ENCODE results near the gene CMTM7. TPM values are rescaled to one million over a fixed set of nuclear protein-coding genes. Genes with fewer than 3 reads are reported as not detected.
"Not testable (repeated sequence)": the region's sequence is repeated elsewhere in the genome, so short reads cannot be mapped to it uniquely, and the experiment has no call there.

The CMTM7 gene
- total RNA-seq, 4 donors from 2014 or later = 14.8 to 24.7 (median 22.0) TPM

- not testable (repeated sequence) for H3K36me3 ChIP-seq; H3K9me3 ChIP-seq; H3K4me3 ChIP-seq (replicated peaks in 1 of 3); DNase-seq; H3K27ac ChIP-seq; H3K27me3 ChIP-seq
- WGBS, 2 donors = 95 to 99% methylated on average over 7 of the region's 7 CpGs
- intact Hi-C loops (cut with DNase I) = loop anchor here (5.0 to 10.0 kb wide), 2 partner anchors 87 to 170 kb away; no protein-coding TSS in a partner anchor
- peaks cover 19 to 22% of the 10 kb centered on the region in 2 donors for H3K4me1 ChIP-seq
These were observed 73.1 kb downstream of the CMTM7 start for GRCh38 chr3:32464726-32465125.

- peaks cover 12 to 25% of the 10 kb centered on the region in 2 donors for H3K4me1 ChIP-seq
- WGBS, 2 donors = 91 to 93% methylated on average over 6 of the region's 6 CpGs
- not testable (repeated sequence) for H3K9me3 ChIP-seq; DNase-seq; H3K27me3 ChIP-seq; H3K4me3 ChIP-seq (replicated peaks in 1 of 3); H3K27ac ChIP-seq; H3K36me3 ChIP-seq
- intact Hi-C loops (cut with DNase I) = loop anchor here (5.0 to 10.0 kb wide), 2 partner anchors 90 to 172 kb away; no protein-coding TSS in a partner anchor
These were observed 75.2 kb downstream of the CMTM7 start for GRCh38 chr3:32466808-32467207.

- WGBS, 2 donors = 26 to 31% methylated on average over 34 to 39 of the region's 41 CpGs
- peaks cover 9 to 19% of the 10 kb centered on the region in 2 donors for H3K4me1 ChIP-seq
- TF ChIP-seq CTCF (IDR thresholded peaks at IDR 0.05) (peak; percentile 87 to 99 (median 96)), POLR2A (IDR thresholded peaks at IDR 0.05) (no peak)
- no peaks in the 10 kb centered on the region for H3K36me3 ChIP-seq
- H3K27me3 ChIP-seq = no peaks in the 10 kb centered on the region
- DNase-seq = peak; percentile 76 to 83
- H3K27ac ChIP-seq = peak overlapping the region; percentile 34 to 58 (median 40)
- H3K4me3 ChIP-seq (replicated peaks in 1 of 3) = peak overlapping the region in 1 of 3 donors; percentile 31
- H3K9me3 ChIP-seq = no peaks in the 10 kb centered on the region
- intact Hi-C loops (cut with DNase I) = loop anchor here (5.0 to 10.0 kb wide), 2 partner anchors 90 to 173 kb away; no protein-coding TSS in a partner anchor
These were observed 75.8 kb downstream of the CMTM7 start for GRCh38 chr3:32467333-32468070.

GRCh38 chr3:32469151-32469874 is 77.7 kb downstream of the CMTM7 start:
- TF ChIP-seq CTCF (IDR thresholded peaks at IDR 0.05) = no peak
- no peak for TF ChIP-seq POLR2A (IDR thresholded peaks at IDR 0.05)
- intact Hi-C loops (cut with DNase I) = loop anchor here (5.0 to 10.0 kb wide), 2 partner anchors 92 to 175 kb away; no protein-coding TSS in a partner anchor
- H3K27ac ChIP-seq = peak overlapping the region in 2 of 3 donors; percentile 67 to 74

GRCh38 chr3:32470362-32470761 is 78.7 kb downstream of the CMTM7 start:
- Histone ChIP-seq H3K27ac (peak overlapping the region; percentile 60 to 75 (median 74)), H3K4me1 (peaks cover 9 to 19% of the 10 kb centered on the region in 2 donors), H3K36me3 (no peaks in the 10 kb centered on the region), H3K27me3 (no peaks in the 10 kb centered on the region), H3K9me3 (no peaks in the 10 kb centered on the region), H3K4me3 (replicated peaks in 1 of 3) (no peak overlapping the region)
- TF ChIP-seq POLR2A (IDR thresholded peaks at IDR 0.05) (no peak), CTCF (IDR thresholded peaks at IDR 0.05) (no peak)
- intact Hi-C loops (cut with DNase I) = no loop called here
- WGBS, 2 donors = 93 to 96% methylated on average over 5 of the region's 5 CpGs
- DNase-seq = no peak

More at GRCh38 chr3:32469151-32469874, 77.7 kb downstream of the CMTM7 start:
- no peaks in the 10 kb centered on the region for H3K36me3 ChIP-seq
- H3K27me3 ChIP-seq = no peaks in the 10 kb centered on the region
- H3K4me1 ChIP-seq = peaks cover 9 to 19% of the 10 kb centered on the region in 2 donors
- 79 to 80% methylated on average over 7 of the region's 7 CpGs for WGBS, 2 donors
- DNase-seq = no peak
- H3K4me3 ChIP-seq (replicated peaks in 1 of 3) = no peak overlapping the region
- no peaks in the 10 kb centered on the region for H3K9me3 ChIP-seq

Measured in thyroid gland (tissue), 4 donors.